ENCODE results near the gene PNRC2. TPM values are rescaled to one million over a fixed set of nuclear protein-coding genes. Genes with fewer than 3 reads are reported as not detected.
"Not testable (repeated sequence)": the region's sequence is repeated elsewhere in the genome, so short reads cannot be mapped to it uniquely, and the experiment has no call there.

Gene PNRC2
- total RNA-seq, 4 donors from 2014 or later = 147 to 211 (median 186) TPM

GRCh38 chr1:23979387-23979880 lies 19.8 kb downstream of the PNRC2 start:
- no peaks in the 10 kb centered on the region for H3K9me3 ChIP-seq
- H3K36me3 ChIP-seq = no peaks in the 10 kb centered on the region
- intact Hi-C loops (cut with DNase I) = no loop called here
- 0 to 2% methylated on average over 13 of the region's 13 CpGs for WGBS, 2 donors
- no peak for DNase-seq
- peaks cover 37 to 63% of the 10 kb centered on the region in 2 donors for H3K4me1 ChIP-seq
- H3K4me3 ChIP-seq (replicated peaks in 1 of 3) = peak overlapping the region; percentile 70 to 94 (median 91)
- H3K27ac ChIP-seq = peak overlapping the region; percentile 95 to 99 (median 98)
- H3K27me3 ChIP-seq = no peaks in the 10 kb centered on the region
- TF ChIP-seq CTCF (IDR thresholded peaks at IDR 0.05) (no peak), POLR2A (IDR thresholded peaks at IDR 0.05) (no peak)

- no peaks in the 10 kb centered on the region for H3K27me3 ChIP-seq
- H3K4me3 ChIP-seq (replicated peaks in 1 of 3) = peak within 1 kb of the TSS; percentile 70 to 94 (median 91)
- DNase-seq = peak; percentile 97
- peak within 1 kb of the TSS; percentile 95 to 99 (median 98) for H3K27ac ChIP-seq
- 1 to 2% methylated on average over 38 to 53 of the region's 84 CpGs for WGBS, 2 donors
- TF ChIP-seq POLR2A (IDR thresholded peaks at IDR 0.05) (peak; percentile 97 to 98), CTCF (IDR thresholded peaks at IDR 0.05) (peak in 4 of 6 experiments; percentile 18 to 35 (median 24))
- H3K4me1 ChIP-seq = peaks cover 44 to 70% of the 10 kb centered on the region in 2 donors
- no peaks in the 10 kb centered on the region for H3K36me3 ChIP-seq
- H3K9me3 ChIP-seq = no peaks in the 10 kb centered on the region
- intact Hi-C loops (cut with DNase I) = no loop called here
These were observed 20.5 kb downstream of the PNRC2 start, which contains the start of gene SRSF10 for GRCh38 chr1:23979881-23980727. SRSF10 (minus strand) TSS chr1:23980327; CDS start chr1:23980255, 72 bp downstream.

- peak; percentile 79 to 81 for DNase-seq
- Histone ChIP-seq H3K4me3 (replicated peaks in 1 of 3) (peak overlapping the region in 1 of 3 donors; percentile 94), H3K4me1 (peaks cover 45 to 73% of the 10 kb centered on the region in 2 donors), H3K36me3 (no peaks in the 10 kb centered on the region), H3K27ac (peak overlapping the region; percentile 95 to 99 (median 98)), H3K9me3 (no peaks in the 10 kb centered on the region), H3K27me3 (no peaks in the 10 kb centered on the region)
- WGBS, 2 donors = 26 to 36% methylated on average over 6 of the region's 6 CpGs
- intact Hi-C loops (cut with DNase I) = no loop called here
- TF ChIP-seq CTCF (IDR thresholded peaks at IDR 0.05) (no peak), POLR2A (IDR thresholded peaks at IDR 0.05) (no peak)
These were observed 21.1 kb downstream of the PNRC2 start for GRCh38 chr1:23980728-23981070.

GRCh38 chr1:23984417-23985186 lies 25.0 kb downstream of the PNRC2 start:
- intact Hi-C loops (cut with DNase I) = no loop called here
- H3K36me3 ChIP-seq = no peaks in the 10 kb centered on the region
- H3K9me3 ChIP-seq = no peaks in the 10 kb centered on the region
- H3K4me3 ChIP-seq (replicated peaks in 1 of 3) = no peak overlapping the region
- H3K27ac ChIP-seq = peak overlapping the region; percentile 48 to 99 (median 57)
- H3K4me1 ChIP-seq = peaks cover 21 to 46% of the 10 kb centered on the region in 2 donors
- H3K27me3 ChIP-seq = no peaks in the 10 kb centered on the region
- TF ChIP-seq POLR2A (IDR thresholded peaks at IDR 0.05) = no peak
- no peak for TF ChIP-seq CTCF (IDR thresholded peaks at IDR 0.05)
- DNase-seq = peak; percentile 72 to 74
- WGBS, 2 donors = 47 to 51% methylated on average over 5 of the region's 5 CpGs

- DNase-seq; intact Hi-C loops (cut with DNase I); H3K36me3 ChIP-seq; H3K27ac ChIP-seq; H3K4me3 ChIP-seq (replicated peaks in 1 of 3); H3K9me3 ChIP-seq; H3K27me3 ChIP-seq: not testable (repeated sequence)
- H3K4me1 ChIP-seq = peaks cover 14 to 33% of the 10 kb centered on the region in 2 donors
- WGBS, 2 donors = 94 to 96% methylated on average over 7 to 8 of the region's 23 CpGs
These were observed 27.4 kb downstream of the PNRC2 start for GRCh38 chr1:23987038-23987437.
